ENCODE measurements around the gene APOD.
"Not testable (repeated sequence)": the region's sequence is repeated elsewhere in the genome, so short reads cannot be mapped to it uniquely, and the experiment has no call there.

The APOD gene

GRCh38 chr3:195583831-195584542 lies at the start of gene APOD:
Gene APOD (minus strand): TSS chr3:195583940. CDS start chr3:195579461, 4,479 bp downstream.
- no peak for DNase-seq (ENCODE audit: low read depth, low spot score)

GRCh38 chr3:195633351-195633750 lies 49.6 kb upstream of the APOD start:
- not testable (repeated sequence) for DNase-seq (ENCODE audit: low read depth, low spot score)

- not testable (repeated sequence) for DNase-seq (ENCODE audit: low read depth, low spot score)
Measured at GRCh38 chr3:195632501-195633185, 48.9 kb upstream of the APOD start.

GRCh38 chr3:195632046-195632445 lies 48.3 kb upstream of the APOD start:
- not testable (repeated sequence) for DNase-seq (ENCODE audit: low read depth, low spot score)

- DNase-seq (ENCODE audit: low read depth, low spot score): not testable (repeated sequence)
Measured at GRCh38 chr3:195630938-195631495, 47.3 kb upstream of the APOD start.

GRCh38 chr3:195630086-195630917 lies 46.6 kb upstream of the APOD start:
- not testable (repeated sequence) for DNase-seq (ENCODE audit: low read depth, low spot score)

- DNase-seq (ENCODE audit: low read depth, low spot score): not testable (repeated sequence)
Measured at GRCh38 chr3:195629682-195630081, 45.9 kb upstream of the APOD start.

GRCh38 chr3:195628386-195628920 lies 44.7 kb upstream of the APOD start:
- DNase-seq (ENCODE audit: low read depth, low spot score): not testable (repeated sequence)

GRCh38 chr3:195627515-195628385 lies 44.0 kb upstream of the APOD start:
- DNase-seq (ENCODE audit: low read depth, low spot score): not testable (repeated sequence)

GRCh38 chr3:195624603-195625560 lies 41.1 kb upstream of the APOD start:
- not testable (repeated sequence) for DNase-seq (ENCODE audit: low read depth, low spot score)

- not testable (repeated sequence) for DNase-seq (ENCODE audit: low read depth, low spot score)
Measured at GRCh38 chr3:195624171-195624570, 40.4 kb upstream of the APOD start.

GRCh38 chr3:195623217-195623965 lies 39.7 kb upstream of the APOD start:
- DNase-seq (ENCODE audit: low read depth, low spot score): not testable (repeated sequence)

GRCh38 chr3:195622523-195623170 lies 38.9 kb upstream of the APOD start:
- DNase-seq (ENCODE audit: low read depth, low spot score): not testable (repeated sequence)

GRCh38 chr3:195622012-195622411 lies 38.3 kb upstream of the APOD start:
- not testable (repeated sequence) for DNase-seq (ENCODE audit: low read depth, low spot score)

- not testable (repeated sequence) for DNase-seq (ENCODE audit: low read depth, low spot score)
Measured at GRCh38 chr3:195621095-195621494, 37.4 kb upstream of the APOD start.

- DNase-seq (ENCODE audit: low read depth, low spot score): not testable (repeated sequence)
Measured at GRCh38 chr3:195620476-195620875, 36.7 kb upstream of the APOD start.

- not testable (repeated sequence) for DNase-seq (ENCODE audit: low read depth, low spot score)
Measured at GRCh38 chr3:195619591-195620369, 36.0 kb upstream of the APOD start.

All from activated naive CD8-positive, alpha-beta T cell treated with anti-CD3 and anti-CD28 coated beads, Interleukin-2, amount 50 U/mL, for 16 hours (primary cell).